WTC11 (cell line): ENCODE results near the gene ARHGEF17. TPM values are rescaled to one million over a fixed set of nuclear protein-coding genes. Genes with fewer than 3 reads are reported as not detected.

Experiments used
- ATAC-seq: fragments of 200-7000 bp; cut with Tn5 transposase; 2 replicates; pipeline ENCODE4 v1.10.0; 2021; ENCODE audit warnings: mild to moderate bottlenecking, moderate library complexity
- CTCF ChIA-PET: fragments of 300-600 bp; sonication (Branson Sonifier 250); formaldehyde crosslinking; loops from one replicate; lab custom pipeline; 2021; ENCODE audit warnings: antibody characterized with exemption; lab: Charles Lee
- POLR2A ChIA-PET: fragments of 350-600 bp; sonication (Branson Sonifier 250); formaldehyde crosslinking; loops from one replicate; lab custom pipeline; 2021; ENCODE audit warnings: antibody characterized with exemption; lab: Charles Lee
- DNase-seq: peaks from one replicate; pipeline ENCODE4 v3.0.0; 2021; ENCODE audit warnings: low spot score
- H3K27ac Mint-ChIP-seq: 2 replicates; pipeline ENCODE4 v1.8.0; 2021; ENCODE audit warnings: mixed read lengths
- H3K27me3 Mint-ChIP-seq: 2 replicates; pipeline ENCODE4 v1.8.0; 2021; ENCODE audit warnings: low read depth, mild to moderate bottlenecking, moderate library complexity, mixed read lengths
- H3K36me3 Mint-ChIP-seq: 2 replicates; pipeline ENCODE4 v1.8.0; 2021; ENCODE audit warnings: mixed read lengths
- H3K4me1 Mint-ChIP-seq: 2 replicates; pipeline ENCODE4 v1.8.0; 2022; ENCODE audit warnings: mixed read lengths
- H3K4me3 Mint-ChIP-seq: 2 replicates; pipeline ENCODE4 v1.8.0; 2021; ENCODE audit warnings: mild to moderate bottlenecking, moderate library complexity, mixed read lengths
- H3K9me3 Mint-ChIP-seq: 2 replicates; pipeline ENCODE4 v1.8.0; 2021; ENCODE audit warnings: mixed read lengths
- ATF1 ChIP-seq: sonication (generic); formaldehyde crosslinking; IDR thresholded peaks from 2 replicates; pipeline ENCODE4 v1.8.1; 2023; ENCODE audit warnings: mild to moderate bottlenecking, moderate library complexity, missing genetic modification reagents
- ATF3 ChIP-seq: sonication (generic); formaldehyde crosslinking; conservative IDR thresholded peaks from 2 replicates; pipeline ENCODE4 v1.8.1; 2022; ENCODE audit warnings: mild to moderate bottlenecking, missing genetic modification reagents
- CBFB ChIP-seq: sonication (generic); formaldehyde crosslinking; IDR thresholded peaks from 2 replicates; pipeline ENCODE4 v1.8.1; 2022; ENCODE audit warnings: mild to moderate bottlenecking, low read depth, missing genetic modification reagents
- FOXJ3 ChIP-seq: sonication (generic); formaldehyde crosslinking; IDR thresholded peaks from 2 replicates; pipeline ENCODE4 v1.9.0; 2021; ENCODE audit warnings: missing genetic modification reagents, mild to moderate bottlenecking, borderline replicate concordance
- FOXK1 ChIP-seq: sonication (generic); formaldehyde crosslinking; IDR thresholded peaks from 2 replicates; pipeline ENCODE4 v1.8.0; 2022; ENCODE audit warnings: mild to moderate bottlenecking, moderate library complexity, missing genetic modification reagents
- IRF1 ChIP-seq: sonication (generic); formaldehyde crosslinking; IDR thresholded peaks from 2 replicates; pipeline ENCODE4 v1.8.0; 2023; ENCODE audit warnings: missing genetic modification reagents
- JAZF1 ChIP-seq: fragments of 250-450 bp; sonication (Bioruptor Pico); IDR thresholded peaks from 2 replicates; pipeline ENCODE4 v1.9.0; 2021; ENCODE audit warnings: moderate library complexity, mild to moderate bottlenecking, inconsistent platforms
- MYBL2 ChIP-seq: sonication (generic); formaldehyde crosslinking; IDR thresholded peaks from 2 replicates; pipeline ENCODE4 v1.8.1; 2023; ENCODE audit warnings: mild to moderate bottlenecking, moderate library complexity, missing genetic modification reagents
- NR1H2 ChIP-seq: sonication (generic); formaldehyde crosslinking; IDR thresholded peaks from 2 replicates; pipeline ENCODE4 v1.9.0; 2021; ENCODE audit warnings: mild to moderate bottlenecking, moderate library complexity, missing genetic modification reagents
- NR3C1 ChIP-seq: sonication (generic); formaldehyde crosslinking; conservative IDR thresholded peaks from 2 replicates; pipeline ENCODE4 v1.8.1; 2023; ENCODE audit warnings: low read depth, mild to moderate bottlenecking, missing genetic modification reagents
- OVOL2 ChIP-seq: fragments of 250-450 bp; sonication (Bioruptor Pico); IDR thresholded peaks from 2 replicates; pipeline ENCODE4 v1.9.0; 2021; ENCODE audit warnings: mild to moderate bottlenecking, borderline replicate concordance
- TEAD1 ChIP-seq: sonication (generic); formaldehyde crosslinking; IDR thresholded peaks from 2 replicates; pipeline ENCODE4 v1.8.0; 2022; ENCODE audit warnings: mild to moderate bottlenecking, missing genetic modification reagents
- ZBTB21 ChIP-seq: sonication (generic); formaldehyde crosslinking; IDR thresholded peaks from 2 replicates; pipeline ENCODE4 v1.8.1; 2023; ENCODE audit warnings: mild to moderate bottlenecking, missing genetic modification reagents, borderline replicate concordance
- ZNF121 ChIP-seq: sonication (generic); formaldehyde crosslinking; IDR thresholded peaks from 2 replicates; pipeline ENCODE4 v1.8.0; 2023; ENCODE audit warnings: missing genetic modification reagents
- ZNF232 ChIP-seq: sonication (generic); formaldehyde crosslinking; IDR thresholded peaks from 2 replicates; pipeline ENCODE4 v1.8.0; 2022; ENCODE audit warnings: mild to moderate bottlenecking, missing genetic modification reagents
- ZNF396 ChIP-seq: fragments of 250-450 bp; sonication (Bioruptor Pico); IDR thresholded peaks from 2 replicates; pipeline ENCODE4 v1.8.0; 2021; ENCODE audit warnings: mild to moderate bottlenecking, moderate library complexity, borderline replicate concordance
- ZNF416 ChIP-seq: fragments of 250-450 bp; sonication (Bioruptor Pico); IDR thresholded peaks from 2 replicates; pipeline ENCODE4 v1.9.0; 2021; ENCODE audit warnings: mild to moderate bottlenecking, inconsistent platforms
- total RNA-seq: library from RNA; stranded (reverse); gene quantifications from 3 replicates; pipeline ENCODE4 v1.2.3, GENCODE V29; 2021
- TF ChIP-seq, protein P1 (sequence below): sonication (generic); formaldehyde crosslinking; IDR thresholded peaks from 2 replicates; pipeline ENCODE4 v1.8.1; 2023; ENCODE audit warnings: mild to moderate bottlenecking, missing genetic modification reagents
- TF ChIP-seq, protein P2 (sequence below): sonication (generic); formaldehyde crosslinking; IDR thresholded peaks from 2 replicates; pipeline ENCODE4 v1.8.0; 2023; ENCODE audit warnings: mild to moderate bottlenecking, missing genetic modification reagents
- TF ChIP-seq, protein P3 (sequence below): sonication (generic); formaldehyde crosslinking; IDR thresholded peaks from 2 replicates; pipeline ENCODE4 v1.8.1; 2022; ENCODE audit warnings: mild to moderate bottlenecking, missing genetic modification reagents, moderate library complexity, borderline replicate concordance

ARHGEF17 gene
- total RNA-seq, 1 experiment from 2014 or later = 18.2 TPM

DNA sequence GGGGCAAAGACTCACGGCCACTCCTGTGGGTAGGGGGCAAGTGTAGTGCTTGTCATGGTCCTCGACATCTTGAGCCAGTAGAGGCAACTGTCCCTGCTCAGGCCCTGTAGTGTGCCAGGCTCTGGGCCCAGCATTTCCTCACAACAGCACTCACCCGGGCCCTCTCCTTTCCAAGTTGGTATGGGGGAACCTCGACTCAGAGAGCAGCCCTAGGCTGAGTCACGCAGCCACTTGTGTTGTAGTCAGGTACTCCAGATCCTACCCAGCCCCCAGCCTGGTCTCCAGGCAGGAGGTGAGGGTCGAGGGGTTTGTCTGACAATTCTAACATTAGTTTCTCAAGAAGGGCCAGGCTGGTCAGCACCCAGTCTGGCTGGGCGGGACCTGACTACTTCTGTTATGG lies 72.3 kb downstream of the ARHGEF17 start:
- ChIA-PET POLR2A (no interaction called here), CTCF (interaction anchor here (5.1 kb wide), 1 partner anchor 281 kb away, joined by 18 read pairs; no protein-coding TSS in a partner anchor)
- no peak overlapping the region for H3K4me3 Mint-ChIP-seq

DNA sequence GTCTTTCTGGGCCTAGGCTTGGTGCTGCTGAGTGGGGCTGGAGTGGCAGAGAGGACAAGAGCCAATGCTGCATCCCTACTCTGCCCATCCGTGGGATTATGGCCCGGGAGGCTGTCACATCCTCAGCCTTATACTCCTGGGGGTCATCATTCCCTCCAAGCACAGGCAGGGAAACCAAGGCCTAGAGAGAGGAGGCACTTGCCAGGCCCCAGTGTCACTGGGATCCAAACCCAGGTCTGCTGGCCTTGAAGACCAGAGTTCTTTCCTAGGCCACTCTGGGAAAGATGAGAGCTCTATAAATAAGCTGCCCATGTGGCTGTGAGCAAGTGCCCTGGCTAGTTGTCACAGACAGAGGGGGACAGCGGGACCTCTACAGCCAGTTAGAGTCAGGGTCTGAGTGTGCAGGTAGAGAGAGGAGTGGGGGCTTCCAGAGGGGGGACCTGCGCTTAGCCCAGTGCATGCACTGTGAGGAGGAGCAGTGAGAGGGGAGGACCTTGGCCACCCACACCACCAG lies 72.9 kb downstream of the ARHGEF17 start:
- DNase-seq (no peak), ATAC-seq (no peak)
- H3K36me3 Mint-ChIP-seq = no peaks in the 10 kb centered on the region
- no peak overlapping the region for H3K27ac Mint-ChIP-seq
- ChIA-PET POLR2A (no interaction called here), CTCF (interaction anchor here (5.1 kb wide), 2 partner anchors 13 to 280 kb away, joined by 18 to 41 read pairs; no protein-coding TSS in a partner anchor)
- no peak overlapping the region for H3K4me3 Mint-ChIP-seq
- no peak for TF ChIP-seq JAZF1 (CRISPR knock-in tag)
- TF ChIP-seq ATF3 = no peak
- no peak for TF ChIP-seq OVOL2 (CRISPR knock-in tag)
- TF ChIP-seq NR1H2 (CRISPR knock-in tag) = no peak
- no peak for TF ChIP-seq ZNF416 (CRISPR knock-in tag)
- TF ChIP-seq, protein P1, sequence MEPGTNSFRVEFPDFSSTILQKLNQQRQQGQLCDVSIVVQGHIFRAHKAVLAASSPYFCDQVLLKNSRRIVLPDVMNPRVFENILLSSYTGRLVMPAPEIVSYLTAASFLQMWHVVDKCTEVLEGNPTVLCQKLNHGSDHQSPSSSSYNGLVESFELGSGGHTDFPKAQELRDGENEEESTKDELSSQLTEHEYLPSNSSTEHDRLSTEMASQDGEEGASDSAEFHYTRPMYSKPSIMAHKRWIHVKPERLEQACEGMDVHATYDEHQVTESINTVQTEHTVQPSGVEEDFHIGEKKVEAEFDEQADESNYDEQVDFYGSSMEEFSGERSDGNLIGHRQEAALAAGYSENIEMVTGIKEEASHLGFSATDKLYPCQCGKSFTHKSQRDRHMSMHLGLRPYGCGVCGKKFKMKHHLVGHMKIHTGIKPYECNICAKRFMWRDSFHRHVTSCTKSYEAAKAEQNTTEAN = no peak
- TF ChIP-seq FOXJ3 (CRISPR knock-in tag) = no peak
- no peak for TF ChIP-seq FOXK1 (CRISPR knock-in tag)
- no peak for TF ChIP-seq NR3C1 (CRISPR knock-in tag)
- no peak for TF ChIP-seq TEAD1 (CRISPR knock-in tag)
- TF ChIP-seq, protein P2, sequence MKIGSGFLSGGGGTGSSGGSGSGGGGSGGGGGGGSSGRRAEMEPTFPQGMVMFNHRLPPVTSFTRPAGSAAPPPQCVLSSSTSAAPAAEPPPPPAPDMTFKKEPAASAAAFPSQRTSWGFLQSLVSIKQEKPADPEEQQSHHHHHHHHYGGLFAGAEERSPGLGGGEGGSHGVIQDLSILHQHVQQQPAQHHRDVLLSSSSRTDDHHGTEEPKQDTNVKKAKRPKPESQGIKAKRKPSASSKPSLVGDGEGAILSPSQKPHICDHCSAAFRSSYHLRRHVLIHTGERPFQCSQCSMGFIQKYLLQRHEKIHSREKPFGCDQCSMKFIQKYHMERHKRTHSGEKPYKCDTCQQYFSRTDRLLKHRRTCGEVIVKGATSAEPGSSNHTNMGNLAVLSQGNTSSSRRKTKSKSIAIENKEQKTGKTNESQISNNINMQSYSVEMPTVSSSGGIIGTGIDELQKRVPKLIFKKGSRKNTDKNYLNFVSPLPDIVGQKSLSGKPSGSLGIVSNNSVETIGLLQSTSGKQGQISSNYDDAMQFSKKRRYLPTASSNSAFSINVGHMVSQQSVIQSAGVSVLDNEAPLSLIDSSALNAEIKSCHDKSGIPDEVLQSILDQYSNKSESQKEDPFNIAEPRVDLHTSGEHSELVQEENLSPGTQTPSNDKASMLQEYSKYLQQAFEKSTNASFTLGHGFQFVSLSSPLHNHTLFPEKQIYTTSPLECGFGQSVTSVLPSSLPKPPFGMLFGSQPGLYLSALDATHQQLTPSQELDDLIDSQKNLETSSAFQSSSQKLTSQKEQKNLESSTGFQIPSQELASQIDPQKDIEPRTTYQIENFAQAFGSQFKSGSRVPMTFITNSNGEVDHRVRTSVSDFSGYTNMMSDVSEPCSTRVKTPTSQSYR (CRISPR knock-in tag) = no peak
- no peak for TF ChIP-seq MYBL2 (CRISPR knock-in tag)
- no peak for TF ChIP-seq ZNF121 (CRISPR knock-in tag)
- TF ChIP-seq, protein P3, sequence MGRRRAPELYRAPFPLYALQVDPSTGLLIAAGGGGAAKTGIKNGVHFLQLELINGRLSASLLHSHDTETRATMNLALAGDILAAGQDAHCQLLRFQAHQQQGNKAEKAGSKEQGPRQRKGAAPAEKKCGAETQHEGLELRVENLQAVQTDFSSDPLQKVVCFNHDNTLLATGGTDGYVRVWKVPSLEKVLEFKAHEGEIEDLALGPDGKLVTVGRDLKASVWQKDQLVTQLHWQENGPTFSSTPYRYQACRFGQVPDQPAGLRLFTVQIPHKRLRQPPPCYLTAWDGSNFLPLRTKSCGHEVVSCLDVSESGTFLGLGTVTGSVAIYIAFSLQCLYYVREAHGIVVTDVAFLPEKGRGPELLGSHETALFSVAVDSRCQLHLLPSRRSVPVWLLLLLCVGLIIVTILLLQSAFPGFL = no peak
- peaks cover 11% of the 10 kb centered on the region for H3K4me1 Mint-ChIP-seq
- H3K9me3 Mint-ChIP-seq = no peaks in the 10 kb centered on the region
- peaks cover 13% of the 10 kb centered on the region for H3K27me3 Mint-ChIP-seq

More for the DNA sequence above, 72.3 kb downstream of the ARHGEF17 start:
- TF ChIP-seq TEAD1 (CRISPR knock-in tag) (no peak), ZBTB21 (no peak), ATF1 (CRISPR knock-in tag) (no peak), CBFB (CRISPR knock-in tag) (no peak), ZNF232 (CRISPR knock-in tag) (no peak), IRF1 (CRISPR knock-in tag) (no peak), ZNF396 (CRISPR knock-in tag) (no peak), ZNF416 (CRISPR knock-in tag) (no peak)
- peaks cover 13% of the 10 kb centered on the region for H3K4me1 Mint-ChIP-seq
- no peaks in the 10 kb centered on the region for H3K9me3 Mint-ChIP-seq
- H3K36me3 Mint-ChIP-seq = no peaks in the 10 kb centered on the region
- ATAC-seq (no peak), DNase-seq (no peak)
- H3K27me3 Mint-ChIP-seq = peaks cover 15% of the 10 kb centered on the region
- no peak overlapping the region for H3K27ac Mint-ChIP-seq
